ENCODE results near the gene CFAP54.

Gene CFAP54

DNA sequence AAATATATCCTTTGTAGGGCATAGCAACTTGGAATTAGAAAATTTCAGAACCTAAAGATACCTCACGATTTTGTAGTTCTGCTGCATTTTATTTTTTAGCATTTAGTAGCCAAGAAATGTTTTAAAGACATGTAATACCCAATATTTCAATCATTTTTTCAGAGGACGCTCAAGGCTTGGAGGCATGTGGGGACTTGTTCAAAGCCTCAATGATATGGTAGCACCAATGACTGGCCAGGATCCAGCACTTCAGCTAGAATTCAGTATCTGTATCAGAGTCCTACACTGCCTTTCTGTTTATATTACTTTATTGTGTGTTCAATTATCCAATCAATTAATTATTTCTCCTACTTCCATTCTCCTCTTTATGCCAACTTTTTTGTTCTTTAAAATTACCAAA is 262.8 kb downstream of the CFAP54 start:
- Mint-ChIP-seq H3K4me1 (ENCODE audit: low read depth) (no peaks in the 10 kb centered on the region), H3K27me3 (ENCODE audit: low read depth) (peaks cover 15% of the 10 kb centered on the region), H3K36me3 (ENCODE audit: low read depth) (no peaks in the 10 kb centered on the region), H3K27ac (no peak overlapping the region), H3K4me3 (no peak overlapping the region), H3K9me3 (no peaks in the 10 kb centered on the region)

DNA sequence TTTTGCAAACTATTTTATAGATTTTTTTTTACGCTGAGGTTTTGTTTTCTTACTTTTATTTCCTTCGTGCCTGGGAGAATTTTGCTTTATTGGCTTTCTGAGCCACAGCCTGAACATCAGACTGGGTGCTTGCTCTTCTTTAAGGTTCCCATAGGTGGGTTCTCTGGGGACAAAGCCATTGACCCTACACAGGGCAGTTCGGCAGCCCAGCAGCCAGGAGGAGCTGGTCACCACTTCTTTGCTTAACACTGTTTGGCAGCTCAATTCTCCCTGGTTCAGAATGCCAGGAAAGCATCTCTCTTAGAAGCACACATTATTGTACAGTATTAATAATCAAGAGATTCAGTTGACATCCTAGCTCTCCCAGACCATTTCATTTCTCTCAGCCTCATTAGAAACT is 276.9 kb downstream of the CFAP54 start:
- Mint-ChIP-seq H3K36me3 (ENCODE audit: low read depth) (no peaks in the 10 kb centered on the region), H3K27me3 (ENCODE audit: low read depth) (peaks cover 8% of the 10 kb centered on the region), H3K4me3 (no peak overlapping the region), H3K27ac (no peak overlapping the region), H3K4me1 (ENCODE audit: low read depth) (no peaks in the 10 kb centered on the region), H3K9me3 (no peaks in the 10 kb centered on the region)

DNA sequence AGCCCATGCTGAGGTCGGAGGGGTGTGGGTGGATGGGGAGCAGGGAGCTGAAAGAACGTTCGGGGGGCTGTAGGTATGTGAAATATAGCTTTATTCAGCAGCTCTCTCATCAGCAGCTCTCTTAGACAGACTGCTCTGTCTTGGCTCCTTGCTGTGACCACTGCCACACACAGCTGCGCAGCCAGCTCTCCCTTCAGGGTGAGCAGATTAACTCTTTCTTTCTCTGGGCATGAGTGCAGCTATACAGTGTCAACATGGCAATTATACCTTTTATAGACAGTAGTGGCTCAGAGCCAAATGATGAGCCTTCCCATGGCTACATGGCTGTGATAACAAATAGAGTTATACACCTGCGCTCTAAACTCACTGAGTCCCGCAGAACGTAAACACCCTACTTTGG is 280.0 kb downstream of the CFAP54 start:
- Mint-ChIP-seq H3K4me1 (ENCODE audit: low read depth) (no peaks in the 10 kb centered on the region), H3K36me3 (ENCODE audit: low read depth) (no peaks in the 10 kb centered on the region), H3K27ac (no peak overlapping the region), H3K4me3 (no peak overlapping the region), H3K27me3 (ENCODE audit: low read depth) (peaks cover 5% of the 10 kb centered on the region), H3K9me3 (no peaks in the 10 kb centered on the region)

DNA sequence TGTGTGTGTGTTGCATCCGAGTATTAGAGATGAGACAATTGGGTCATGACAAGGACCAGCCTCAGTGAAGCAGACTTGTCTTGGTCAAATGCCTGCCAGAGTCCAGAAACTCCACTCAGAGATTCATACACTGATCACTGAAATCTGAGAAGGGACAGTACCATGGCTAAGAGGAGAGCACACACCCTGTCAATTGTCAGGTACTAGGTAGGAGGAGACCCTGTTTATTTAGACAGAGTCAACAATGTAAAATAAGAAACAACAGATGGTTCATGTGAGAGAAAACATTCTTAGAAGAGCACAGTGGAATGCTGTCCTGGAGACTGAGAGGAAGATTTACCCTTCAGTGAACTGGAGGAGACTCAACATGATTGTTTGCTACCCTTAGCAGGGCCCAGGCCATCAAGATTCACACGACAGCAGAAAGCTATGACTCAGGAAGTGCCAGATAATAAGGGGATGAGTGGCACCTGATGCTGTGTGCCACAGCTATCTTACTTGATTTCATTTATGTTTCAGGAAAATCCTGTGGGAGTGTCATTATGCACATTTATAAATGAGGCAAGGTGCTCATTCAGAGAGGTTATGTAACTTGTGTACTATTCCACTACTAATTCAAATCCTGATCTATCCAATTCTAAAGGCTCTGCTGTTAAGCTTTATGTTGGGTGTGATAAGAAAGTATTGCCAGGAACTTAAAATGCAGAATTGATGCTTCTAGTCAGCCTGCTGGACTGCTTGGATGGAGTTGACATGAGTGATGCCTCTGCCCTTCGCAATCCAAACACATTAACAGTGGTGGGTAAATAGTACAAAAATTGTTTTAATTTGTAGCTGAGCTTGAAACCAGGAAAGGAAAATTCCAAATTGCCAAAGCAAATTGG is 281.1 kb downstream of the CFAP54 start:
- peaks cover 5% of the 10 kb centered on the region for H3K27me3 Mint-ChIP-seq (ENCODE audit: low read depth)
- no peak overlapping the region for H3K27ac Mint-ChIP-seq
- H3K4me3 Mint-ChIP-seq, result no peak overlapping the region
- H3K4me1 Mint-ChIP-seq (ENCODE audit: low read depth), result no peaks in the 10 kb centered on the region
- H3K9me3 Mint-ChIP-seq, result no peaks in the 10 kb centered on the region
- no peaks in the 10 kb centered on the region for H3K36me3 Mint-ChIP-seq (ENCODE audit: low read depth)

DNA sequence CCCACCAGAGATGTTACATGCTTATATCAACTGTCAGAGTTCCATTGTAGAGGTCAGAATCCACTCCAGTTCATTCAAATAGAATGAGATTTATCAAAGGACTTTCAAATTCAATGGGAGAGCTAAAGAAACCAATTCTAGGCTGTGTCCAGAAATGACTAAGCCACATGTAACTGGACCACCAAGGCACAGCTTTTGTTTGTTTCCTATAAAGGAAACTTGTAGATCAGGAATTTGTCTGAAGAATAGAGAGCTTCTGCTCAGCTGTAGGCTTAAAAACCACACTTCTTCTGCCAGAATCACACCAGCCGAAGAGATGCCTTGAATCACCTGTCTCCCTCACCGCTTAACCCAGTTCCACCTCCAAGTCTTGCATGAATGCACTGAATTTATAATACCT is 283.7 kb downstream of the CFAP54 start:
- no peak overlapping the region for H3K4me3 Mint-ChIP-seq
- H3K27ac Mint-ChIP-seq, result no peak overlapping the region
- H3K9me3 Mint-ChIP-seq, result no peaks in the 10 kb centered on the region
- H3K4me1 Mint-ChIP-seq (ENCODE audit: low read depth), result no peaks in the 10 kb centered on the region
- H3K27me3 Mint-ChIP-seq (ENCODE audit: low read depth), result no peaks in the 10 kb centered on the region
- no peaks in the 10 kb centered on the region for H3K36me3 Mint-ChIP-seq (ENCODE audit: low read depth)

DNA sequence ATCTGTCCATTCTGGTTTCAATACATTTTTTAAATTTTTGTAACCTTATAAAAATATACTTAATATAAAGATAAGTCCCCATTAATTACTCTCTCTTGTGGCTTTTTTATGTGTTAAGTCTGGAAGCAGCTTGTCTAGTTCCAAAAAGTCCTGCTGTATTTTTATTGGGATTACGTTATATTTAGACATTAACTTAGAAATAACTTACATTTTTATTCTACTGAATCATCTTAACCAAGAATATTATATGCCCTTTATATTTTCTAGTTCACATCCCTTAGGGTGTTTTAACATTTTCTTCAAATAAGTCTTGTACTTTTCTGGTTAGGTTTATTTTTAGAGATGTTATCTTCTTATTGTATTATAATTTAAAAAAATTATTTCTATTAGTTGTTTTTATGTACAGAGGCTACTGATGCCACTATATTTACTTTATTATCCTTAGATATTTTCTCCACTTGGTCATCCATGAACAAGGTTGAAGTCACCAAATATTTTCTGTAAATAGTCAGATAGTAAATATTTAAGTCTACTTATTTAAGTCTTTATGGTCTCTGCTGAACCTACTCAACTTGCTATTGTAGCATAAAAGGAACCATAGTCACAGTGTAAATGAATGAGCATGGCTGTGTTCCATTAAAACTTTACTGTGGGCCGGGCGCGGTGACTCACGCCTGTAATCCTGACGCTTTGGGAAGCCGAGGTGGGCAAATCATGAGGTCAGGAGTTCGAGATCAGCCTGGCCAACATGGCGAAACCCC is 285.3 kb downstream of the CFAP54 start:
- no peaks in the 10 kb centered on the region for H3K27me3 Mint-ChIP-seq (ENCODE audit: low read depth)
- no peak overlapping the region for H3K4me3 Mint-ChIP-seq
- no peaks in the 10 kb centered on the region for H3K36me3 Mint-ChIP-seq (ENCODE audit: low read depth)
- no peak overlapping the region for H3K27ac Mint-ChIP-seq
- no peaks in the 10 kb centered on the region for H3K9me3 Mint-ChIP-seq
- no peaks in the 10 kb centered on the region for H3K4me1 Mint-ChIP-seq (ENCODE audit: low read depth)

DNA sequence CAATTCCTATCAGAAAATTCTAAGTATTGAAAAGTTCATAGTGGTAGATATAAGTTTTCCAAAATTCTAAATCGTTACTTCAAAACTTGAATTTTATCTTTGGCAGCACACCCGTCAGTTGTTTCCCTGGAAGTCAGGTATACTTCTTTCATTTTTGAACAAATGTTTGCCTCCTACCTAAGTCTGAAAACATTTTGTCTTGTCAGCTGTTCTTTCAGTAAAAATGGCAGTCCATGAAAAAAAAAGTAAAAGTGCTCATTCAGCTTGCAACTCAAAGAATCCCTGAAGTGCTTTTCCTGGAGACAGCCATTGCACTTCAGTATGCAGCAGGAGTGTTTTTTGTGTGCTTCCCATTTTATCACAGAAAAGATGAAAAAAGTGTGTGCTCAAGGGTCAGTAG is 287.5 kb downstream of the CFAP54 start:
- Mint-ChIP-seq H3K4me1 (ENCODE audit: low read depth) (no peaks in the 10 kb centered on the region), H3K36me3 (ENCODE audit: low read depth) (no peaks in the 10 kb centered on the region), H3K27ac (no peak overlapping the region), H3K27me3 (ENCODE audit: low read depth) (peaks cover 7% of the 10 kb centered on the region), H3K9me3 (no peaks in the 10 kb centered on the region), H3K4me3 (no peak overlapping the region)

DNA sequence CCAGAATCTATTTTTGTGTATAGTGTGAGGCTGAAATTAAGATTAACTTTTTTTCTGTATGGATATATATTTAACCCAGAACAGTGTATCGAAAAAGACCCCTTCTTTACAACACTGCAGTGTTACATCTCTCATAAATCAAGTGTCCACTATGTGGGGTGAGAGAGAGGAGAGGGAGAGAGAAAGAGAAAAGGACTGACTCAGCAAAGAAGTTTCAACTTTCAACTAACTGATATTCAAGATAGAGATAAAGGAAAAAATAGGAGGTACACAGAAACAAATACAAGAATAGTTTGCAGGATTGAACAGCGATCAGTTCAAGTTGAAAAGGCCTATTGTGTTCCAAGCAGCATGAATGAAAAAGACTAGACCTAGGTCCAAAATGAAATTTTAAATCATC is 291.0 kb downstream of the CFAP54 start:
- no peak overlapping the region for H3K27ac Mint-ChIP-seq
- H3K27me3 Mint-ChIP-seq (ENCODE audit: low read depth), result peaks cover 7% of the 10 kb centered on the region
- H3K4me3 Mint-ChIP-seq, result no peak overlapping the region
- no peaks in the 10 kb centered on the region for H3K4me1 Mint-ChIP-seq (ENCODE audit: low read depth)
- H3K9me3 Mint-ChIP-seq, result no peaks in the 10 kb centered on the region
- H3K36me3 Mint-ChIP-seq (ENCODE audit: low read depth), result no peaks in the 10 kb centered on the region

DNA sequence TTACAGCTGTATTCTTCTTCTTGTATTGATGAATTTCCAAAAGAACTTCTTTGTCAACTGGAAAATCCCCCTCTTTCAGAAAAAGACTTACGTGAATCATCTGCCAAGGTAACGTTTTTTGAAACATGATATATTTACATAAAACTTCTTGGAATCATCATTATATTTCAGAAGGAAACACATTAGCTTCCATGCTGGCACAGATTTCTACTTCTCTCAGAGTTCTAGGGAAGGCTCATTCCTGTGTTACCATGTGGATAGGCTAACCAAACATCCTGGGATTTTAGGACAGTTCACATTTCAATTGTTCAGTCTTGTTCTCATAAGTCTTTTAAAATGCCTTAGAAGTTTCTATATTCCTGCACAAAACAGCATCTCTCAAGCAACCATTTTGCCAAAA is 297.4 kb downstream of the CFAP54 start:
- H3K9me3 Mint-ChIP-seq, result no peaks in the 10 kb centered on the region
- H3K4me3 Mint-ChIP-seq, result no peak overlapping the region
- no peaks in the 10 kb centered on the region for H3K4me1 Mint-ChIP-seq (ENCODE audit: low read depth)
- no peaks in the 10 kb centered on the region for H3K27me3 Mint-ChIP-seq (ENCODE audit: low read depth)
- no peaks in the 10 kb centered on the region for H3K36me3 Mint-ChIP-seq (ENCODE audit: low read depth)
- no peak overlapping the region for H3K27ac Mint-ChIP-seq

DNA sequence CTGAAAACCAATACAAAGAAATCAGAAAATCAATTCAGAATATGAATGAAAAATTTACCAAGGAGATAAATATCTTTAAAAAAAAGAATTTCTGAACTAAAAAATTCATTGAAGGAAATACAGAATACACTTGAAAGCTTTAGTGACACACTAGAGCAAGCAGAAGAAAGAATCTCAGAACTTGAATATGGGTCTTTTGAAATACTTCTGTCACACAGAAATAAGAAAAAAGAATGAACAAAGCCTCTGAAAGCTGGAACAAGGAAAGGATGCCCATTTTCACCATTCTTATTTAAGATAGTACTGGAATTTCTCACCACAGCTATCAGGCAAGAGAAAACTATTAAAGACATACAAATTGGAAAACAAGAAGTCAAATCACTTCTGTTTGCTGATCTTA is 314.6 kb downstream of the CFAP54 start:
- Mint-ChIP-seq H3K9me3 (peaks cover 24% of the 10 kb centered on the region), H3K4me1 (ENCODE audit: low read depth) (no peaks in the 10 kb centered on the region), H3K27ac (no peak overlapping the region), H3K27me3 (ENCODE audit: low read depth) (no peaks in the 10 kb centered on the region), H3K36me3 (ENCODE audit: low read depth) (no peaks in the 10 kb centered on the region), H3K4me3 (no peak overlapping the region)

DNA sequence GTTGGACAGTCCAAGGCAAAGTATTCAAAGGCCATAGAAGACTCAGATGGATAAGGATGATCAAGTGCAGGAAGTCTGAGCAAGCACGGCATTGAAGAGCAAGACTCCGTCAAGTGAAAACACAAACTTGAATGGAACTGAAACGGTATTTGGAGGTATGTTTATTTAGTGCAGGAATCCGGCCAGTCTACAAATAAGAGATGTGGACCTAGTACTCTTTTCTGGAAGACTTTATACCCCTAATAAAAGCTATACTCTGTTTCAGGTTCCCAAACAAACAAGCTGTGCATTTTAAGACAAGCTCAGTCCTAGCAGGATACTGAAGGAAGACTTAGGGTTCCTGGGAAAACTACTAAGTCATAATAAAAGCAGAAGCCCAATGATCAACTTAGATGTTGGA is 316.9 kb downstream of the CFAP54 start:
- Mint-ChIP-seq H3K9me3 (peaks cover 24% of the 10 kb centered on the region), H3K27ac (no peak overlapping the region), H3K27me3 (ENCODE audit: low read depth) (no peaks in the 10 kb centered on the region), H3K4me1 (ENCODE audit: low read depth) (no peaks in the 10 kb centered on the region), H3K36me3 (ENCODE audit: low read depth) (no peaks in the 10 kb centered on the region), H3K4me3 (no peak overlapping the region)

DNA sequence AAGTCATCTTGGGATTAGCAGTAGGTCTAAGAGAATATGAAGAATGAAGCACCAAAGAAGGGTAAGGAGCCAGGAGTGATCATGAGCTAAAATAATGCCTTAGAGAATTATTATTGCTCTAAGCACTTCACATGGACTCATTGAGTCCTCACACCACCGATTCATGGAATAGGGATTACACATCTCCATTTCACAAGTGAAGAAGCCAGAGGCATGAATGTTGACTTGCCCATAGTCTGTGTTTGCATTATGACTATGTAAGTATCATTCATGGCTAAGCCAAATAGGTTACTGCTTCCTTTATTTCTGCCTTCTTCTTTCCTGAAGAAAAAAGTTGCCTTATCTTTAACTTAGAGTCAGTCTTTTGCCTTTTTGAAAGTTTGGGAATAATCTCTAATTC is 318.4 kb downstream of the CFAP54 start:
- Mint-ChIP-seq H3K36me3 (ENCODE audit: low read depth) (no peaks in the 10 kb centered on the region), H3K27ac (no peak overlapping the region), H3K9me3 (peaks cover 24% of the 10 kb centered on the region), H3K4me3 (no peak overlapping the region), H3K27me3 (ENCODE audit: low read depth) (peaks cover 2% of the 10 kb centered on the region), H3K4me1 (ENCODE audit: low read depth) (no peaks in the 10 kb centered on the region)

DNA sequence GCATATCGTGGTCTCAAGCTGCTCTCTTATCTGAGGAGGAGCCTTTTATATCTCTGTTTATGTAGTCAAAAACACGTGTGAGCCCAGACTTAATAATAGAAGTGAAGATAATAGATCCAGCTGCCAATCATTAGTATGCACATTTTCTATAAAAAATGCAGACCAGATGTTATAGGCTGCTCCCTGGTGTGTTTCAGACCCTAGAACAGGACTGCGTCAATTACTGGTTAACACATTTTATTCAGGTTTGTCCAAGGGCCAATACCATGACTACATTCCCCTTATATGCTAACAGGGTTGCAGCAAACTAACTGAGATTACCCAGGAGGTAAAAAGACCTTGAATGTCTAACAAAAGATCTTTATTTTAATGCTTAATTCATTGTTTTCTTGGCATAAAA is 319.2 kb downstream of the CFAP54 start:
- Mint-ChIP-seq H3K36me3 (ENCODE audit: low read depth) (no peaks in the 10 kb centered on the region), H3K9me3 (peaks cover 19% of the 10 kb centered on the region), H3K4me3 (no peak overlapping the region), H3K27me3 (ENCODE audit: low read depth) (peaks cover 4% of the 10 kb centered on the region), H3K4me1 (ENCODE audit: low read depth) (no peaks in the 10 kb centered on the region), H3K27ac (no peak overlapping the region)

DNA sequence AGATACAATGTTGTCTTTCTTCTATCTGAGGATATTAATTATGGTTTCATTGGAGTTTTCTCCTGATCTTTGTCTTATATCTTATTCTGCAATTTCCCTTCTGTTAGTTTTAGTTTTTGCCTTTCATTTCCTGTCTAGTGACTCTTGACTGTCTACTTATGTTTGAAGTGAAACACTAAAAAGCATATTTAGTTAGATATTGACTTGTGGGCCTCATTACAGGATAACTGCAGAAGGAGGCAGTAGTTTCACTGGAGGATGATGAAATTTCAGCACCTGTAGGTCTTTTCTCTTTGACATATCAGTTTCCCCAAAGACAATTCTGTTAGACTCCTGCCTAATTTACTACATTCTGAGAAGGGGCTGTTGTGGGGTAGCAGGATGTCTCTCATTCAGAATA is 320.1 kb downstream of the CFAP54 start:
- H3K9me3 Mint-ChIP-seq, result peaks cover 12% of the 10 kb centered on the region
- H3K36me3 Mint-ChIP-seq (ENCODE audit: low read depth), result no peaks in the 10 kb centered on the region
- H3K4me1 Mint-ChIP-seq (ENCODE audit: low read depth), result no peaks in the 10 kb centered on the region
- H3K27ac Mint-ChIP-seq, result no peak overlapping the region
- H3K27me3 Mint-ChIP-seq (ENCODE audit: low read depth), result peaks cover 4% of the 10 kb centered on the region
- H3K4me3 Mint-ChIP-seq, result no peak overlapping the region

DNA sequence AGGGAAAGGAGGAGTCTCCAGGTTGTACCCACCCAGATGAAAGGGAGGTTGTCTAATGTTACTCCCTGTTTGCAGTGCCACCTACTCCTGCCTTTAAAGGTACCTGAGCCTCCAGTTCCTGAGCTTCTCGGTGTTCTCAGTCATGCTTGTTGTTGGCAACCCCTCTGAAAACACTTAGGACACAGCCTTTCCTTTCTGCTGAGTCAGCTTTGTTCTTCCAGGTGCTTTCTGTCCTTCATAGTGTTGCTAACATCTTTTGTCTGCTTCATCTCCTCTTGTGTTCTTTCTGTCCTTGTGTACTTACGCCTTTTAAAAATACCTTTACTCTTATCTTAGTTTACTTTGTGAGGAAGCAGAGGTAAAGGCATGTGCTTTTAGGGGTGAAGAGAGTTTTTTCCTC is 320.7 kb downstream of the CFAP54 start:
- H3K9me3 Mint-ChIP-seq, result peaks cover 7% of the 10 kb centered on the region
- no peak overlapping the region for H3K27ac Mint-ChIP-seq
- H3K36me3 Mint-ChIP-seq (ENCODE audit: low read depth), result no peaks in the 10 kb centered on the region
- H3K4me3 Mint-ChIP-seq, result no peak overlapping the region
- H3K27me3 Mint-ChIP-seq (ENCODE audit: low read depth), result peaks cover 4% of the 10 kb centered on the region
- H3K4me1 Mint-ChIP-seq (ENCODE audit: low read depth), result no peaks in the 10 kb centered on the region

All from T-helper 1 cell treated with Interleukin-12 subunit alpha and Interleukin-12 subunit beta and Interleukin-4 antibody, amounts not matched to agents 30 μg/mL and 1 μg/mL, for 36 hours (primary cell).